Dendritic cell treated with granulocyte-macrophage colony-stimulating factor and Interleukin-4, amounts not matched to agents 40 ng/mL and 50 ng/mL, for 4 days (primary cell): ENCODE results near the gene WNT3A.

Experiments used
- H3K27ac Mint-ChIP-seq: one replicate; pipeline ENCODE4 v1.8.0; 2022; ENCODE audit warnings: mild to moderate bottlenecking, mixed read lengths
- H3K27me3 Mint-ChIP-seq: one replicate; pipeline ENCODE4 v1.8.0; 2022; ENCODE audit warnings: mild to moderate bottlenecking, mixed read lengths
- H3K36me3 Mint-ChIP-seq: one replicate; pipeline ENCODE4 v1.8.0; 2022; ENCODE audit warnings: low read depth, mixed read lengths
- H3K4me1 Mint-ChIP-seq: one replicate; pipeline ENCODE4 v1.8.0; 2022; ENCODE audit warnings: low read depth, mixed read lengths
- H3K4me3 Mint-ChIP-seq: one replicate; pipeline ENCODE4 v1.8.0; 2022; ENCODE audit warnings: mild to moderate bottlenecking, moderate library complexity, mixed read lengths
- H3K9me3 Mint-ChIP-seq: one replicate; pipeline ENCODE4 v1.8.0; 2022; ENCODE audit warnings: mixed read lengths
- intact Hi-C: fragments of 100-400 bp; cut with micrococcal nuclease; formaldehyde crosslinking; loops from one replicate; pipeline ENCODE4 v1.15.0; 2022

Gene WNT3A

DNA sequence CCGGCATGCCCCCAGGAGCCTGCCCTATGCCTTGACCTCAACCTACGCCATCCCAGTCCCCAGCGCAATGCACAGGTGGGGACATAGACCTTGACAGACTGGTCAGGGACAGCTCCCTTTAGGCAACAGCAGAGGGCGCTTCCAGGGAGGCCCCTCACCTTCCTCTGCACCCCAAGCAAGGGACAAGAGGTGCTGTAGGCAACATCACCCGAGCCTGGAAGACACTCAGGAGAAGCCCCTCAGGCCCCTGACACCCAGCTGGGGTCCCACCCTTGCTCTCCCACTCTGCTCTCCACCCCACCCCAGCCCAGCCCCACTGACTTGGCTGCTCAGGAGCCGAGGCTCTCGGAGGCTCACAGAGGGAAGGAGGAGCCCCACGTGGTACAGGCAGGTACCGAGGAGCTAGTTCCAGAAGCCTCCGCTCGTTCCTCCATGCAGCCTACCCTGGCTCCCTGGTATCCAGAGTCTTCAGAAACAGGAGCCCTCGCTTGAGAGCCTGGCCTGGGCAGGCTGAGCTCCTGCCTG lies 2.4 kb upstream of the WNT3A start:
- H3K4me1 Mint-ChIP-seq: peaks cover 6% of the 10 kb centered on the region
- H3K27me3 Mint-ChIP-seq: peaks cover 62% of the 10 kb centered on the region
- H3K9me3 Mint-ChIP-seq: no peaks in the 10 kb centered on the region
- intact Hi-C loops: no loop called here
- no peak overlapping the region for H3K27ac Mint-ChIP-seq
- no peaks in the 10 kb centered on the region for H3K36me3 Mint-ChIP-seq
- no peak overlapping the region for H3K4me3 Mint-ChIP-seq

DNA sequence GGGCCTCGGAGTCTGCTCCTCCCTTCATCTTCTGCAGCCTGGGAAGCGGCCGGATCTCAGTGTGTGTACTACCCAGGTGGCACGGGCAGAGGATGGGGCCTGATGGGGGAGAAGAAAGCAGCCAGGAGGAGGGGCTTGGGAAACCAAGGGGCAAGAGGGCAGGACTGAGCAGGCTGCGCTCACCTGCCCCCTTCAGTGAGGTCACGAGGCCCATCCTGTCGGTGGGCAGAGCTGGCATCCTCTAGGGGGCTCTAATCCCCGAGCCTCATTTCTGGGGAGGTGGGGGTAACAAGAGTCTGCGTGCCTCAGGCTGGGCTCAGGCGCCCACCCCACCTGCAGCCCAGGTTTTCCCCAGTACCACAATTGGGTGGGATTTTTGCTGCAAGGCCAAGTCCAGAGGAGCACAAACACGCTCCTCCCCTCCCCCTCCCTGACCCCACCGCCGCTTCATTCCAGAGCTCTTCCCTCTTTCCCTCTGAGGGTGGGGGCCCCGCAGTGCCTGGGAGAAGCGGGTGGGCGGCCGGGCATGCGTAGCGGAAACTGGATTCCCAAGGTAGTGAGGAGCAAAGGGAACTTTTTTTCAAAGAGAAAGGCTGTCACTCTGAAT lies 1.8 kb upstream of the WNT3A start:
- Mint-ChIP-seq H3K27ac (no peak overlapping the region), H3K27me3 (peaks cover 67% of the 10 kb centered on the region), H3K4me3 (no peak overlapping the region)

DNA sequence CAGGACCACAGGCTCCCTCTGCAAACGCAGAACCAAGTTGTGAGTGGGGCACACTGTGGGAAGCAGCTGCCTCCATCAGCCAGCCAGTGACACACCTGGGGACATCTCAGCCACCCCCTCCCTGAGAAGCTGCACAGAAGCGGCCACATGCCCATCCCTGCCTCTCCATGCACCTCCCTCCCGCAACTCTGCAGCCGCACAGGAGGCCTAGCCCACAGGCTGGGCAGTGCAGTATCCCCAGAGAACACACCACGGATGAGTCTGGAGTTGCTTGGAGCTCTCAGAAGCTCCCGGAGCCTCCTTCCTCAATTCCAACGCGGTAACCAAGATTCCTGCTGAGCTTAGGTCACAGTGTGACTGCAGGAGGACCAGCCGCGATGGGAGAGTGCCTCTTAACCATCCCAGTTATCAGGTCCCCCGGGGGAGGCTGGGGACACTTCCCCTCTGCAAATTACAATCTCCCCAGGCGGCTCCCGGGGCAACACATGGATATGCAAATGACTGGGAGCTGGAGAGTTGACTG lies 1.2 kb upstream of the WNT3A start:
- H3K27me3 Mint-ChIP-seq: peaks cover 72% of the 10 kb centered on the region
- H3K36me3 Mint-ChIP-seq: no peaks in the 10 kb centered on the region
- H3K27ac Mint-ChIP-seq: no peak overlapping the region
- intact Hi-C loops: no loop called here
- peaks cover 6% of the 10 kb centered on the region for H3K4me1 Mint-ChIP-seq
- H3K4me3 Mint-ChIP-seq: no peak overlapping the region
- H3K9me3 Mint-ChIP-seq: no peaks in the 10 kb centered on the region

More for the DNA sequence above, 1.8 kb upstream of the WNT3A start:
- Mint-ChIP-seq H3K36me3 (no peaks in the 10 kb centered on the region), H3K9me3 (no peaks in the 10 kb centered on the region), H3K4me1 (peaks cover 6% of the 10 kb centered on the region)
- intact Hi-C loops: no loop called here

DNA sequence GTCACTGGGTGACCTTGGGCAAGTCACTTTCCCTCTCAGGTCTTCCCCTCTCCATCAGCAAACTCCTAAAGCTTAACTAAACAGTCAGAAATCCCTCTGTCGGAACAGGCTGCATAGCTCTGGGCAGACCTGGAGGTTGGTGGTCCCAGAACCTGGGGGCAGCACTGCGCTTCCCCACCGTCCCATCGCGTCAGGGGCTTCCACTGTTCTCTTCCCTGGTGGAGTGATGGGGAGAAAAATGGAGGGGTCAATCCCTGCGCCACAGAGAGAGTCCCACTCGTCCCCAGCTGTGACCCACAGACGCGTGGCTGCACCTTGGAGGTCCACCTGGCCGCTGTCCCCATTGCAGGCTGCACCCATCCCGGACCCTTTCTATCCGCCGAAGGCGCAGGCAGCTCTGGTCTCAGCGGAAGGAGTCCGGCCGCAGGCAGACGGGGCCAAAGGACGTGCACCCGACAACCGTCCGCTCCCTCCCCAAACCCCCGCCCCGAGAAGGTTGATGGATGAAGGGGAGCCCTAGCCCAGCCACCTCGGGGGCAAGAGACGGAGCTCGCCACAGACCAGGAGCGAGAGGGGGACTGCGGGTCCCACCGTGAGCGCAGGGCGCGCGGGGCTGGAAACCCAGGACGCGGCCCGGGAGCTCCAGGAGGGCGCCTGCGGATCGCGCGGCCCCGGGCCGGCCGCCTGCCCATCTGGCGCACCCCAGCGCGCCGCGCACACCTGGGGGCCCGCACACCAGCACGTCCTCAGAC lies 588 bp upstream of the WNT3A start:
- intact Hi-C loops: no loop called here
- Mint-ChIP-seq H3K27me3 (peaks cover 74% of the 10 kb centered on the region), H3K27ac (no peak overlapping the region), H3K4me3 (no peak overlapping the region), H3K36me3 (no peaks in the 10 kb centered on the region), H3K4me1 (peaks cover 6% of the 10 kb centered on the region), H3K9me3 (no peaks in the 10 kb centered on the region)

DNA sequence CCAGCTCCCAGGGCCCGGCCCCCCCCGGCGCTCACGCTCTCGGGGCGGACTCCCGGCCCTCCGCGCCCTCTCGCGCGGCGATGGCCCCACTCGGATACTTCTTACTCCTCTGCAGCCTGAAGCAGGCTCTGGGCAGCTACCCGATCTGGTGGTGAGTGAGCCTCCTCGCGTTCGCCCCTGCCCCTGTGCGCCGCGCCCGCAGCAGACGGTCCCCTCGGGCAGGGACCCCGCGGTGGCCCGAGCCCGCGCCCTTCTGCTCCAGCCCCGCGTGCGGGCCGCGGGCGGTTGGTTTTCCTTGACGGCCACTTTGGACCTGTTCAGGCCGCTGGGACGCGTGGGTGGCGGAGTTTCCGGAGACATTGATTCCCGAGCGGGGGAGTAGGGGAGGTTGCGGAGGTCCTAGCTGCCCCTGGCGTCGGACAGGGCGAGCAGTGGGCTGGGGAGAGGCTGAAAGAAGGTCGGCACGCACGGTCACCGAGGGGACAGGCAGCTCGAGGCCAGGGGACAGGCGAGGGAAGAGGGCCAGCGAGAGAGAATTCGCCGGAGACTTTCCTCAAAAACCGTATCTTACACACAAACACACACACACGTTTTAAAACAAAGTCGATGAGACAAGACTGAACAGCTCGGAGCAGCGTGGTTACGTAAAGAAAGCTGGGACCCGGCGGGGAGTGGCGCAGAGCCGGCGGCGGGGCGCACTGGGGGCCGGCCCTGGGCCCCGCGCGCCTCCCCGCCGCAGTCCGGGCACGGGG lies 427 bp downstream of the WNT3A start:
- no peak overlapping the region for H3K4me3 Mint-ChIP-seq
- no peak overlapping the region for H3K27ac Mint-ChIP-seq
- no peaks in the 10 kb centered on the region for H3K9me3 Mint-ChIP-seq
- H3K4me1 Mint-ChIP-seq: peaks cover 6% of the 10 kb centered on the region
- intact Hi-C loops: no loop called here
- H3K27me3 Mint-ChIP-seq: peaks cover 69% of the 10 kb centered on the region
- no peaks in the 10 kb centered on the region for H3K36me3 Mint-ChIP-seq

DNA sequence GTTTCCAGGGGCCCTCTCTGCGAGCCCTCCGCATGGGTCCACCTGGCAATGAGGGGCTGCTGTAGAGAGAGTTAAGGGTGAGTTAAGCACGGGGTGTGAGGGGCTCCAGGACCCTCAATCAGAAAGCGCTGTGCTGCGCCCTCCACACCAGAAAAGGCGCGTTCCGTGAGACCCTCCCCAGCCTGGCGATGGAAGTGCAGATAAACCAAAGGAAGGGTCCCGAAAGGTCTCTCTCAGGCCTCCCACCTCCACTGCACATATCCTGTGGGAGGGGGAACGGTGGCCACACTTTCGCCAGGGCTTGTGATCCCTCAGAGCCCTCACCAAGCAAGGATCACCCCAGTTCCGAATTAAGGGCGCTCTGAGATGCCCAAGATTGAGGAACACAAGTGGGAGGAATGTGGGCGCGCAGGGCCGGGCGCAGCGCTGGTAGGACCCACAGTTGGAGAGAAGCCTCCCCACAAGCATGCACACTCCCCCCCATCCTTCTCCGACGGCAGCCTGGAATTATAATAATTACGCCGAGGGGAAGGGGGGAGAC lies 1.1 kb downstream of the WNT3A start:
- Mint-ChIP-seq H3K27ac (no peak overlapping the region), H3K4me3 (no peak overlapping the region), H3K27me3 (peaks cover 69% of the 10 kb centered on the region), H3K4me1 (peaks cover 6% of the 10 kb centered on the region), H3K36me3 (no peaks in the 10 kb centered on the region), H3K9me3 (no peaks in the 10 kb centered on the region)
- intact Hi-C loops: no loop called here

DNA sequence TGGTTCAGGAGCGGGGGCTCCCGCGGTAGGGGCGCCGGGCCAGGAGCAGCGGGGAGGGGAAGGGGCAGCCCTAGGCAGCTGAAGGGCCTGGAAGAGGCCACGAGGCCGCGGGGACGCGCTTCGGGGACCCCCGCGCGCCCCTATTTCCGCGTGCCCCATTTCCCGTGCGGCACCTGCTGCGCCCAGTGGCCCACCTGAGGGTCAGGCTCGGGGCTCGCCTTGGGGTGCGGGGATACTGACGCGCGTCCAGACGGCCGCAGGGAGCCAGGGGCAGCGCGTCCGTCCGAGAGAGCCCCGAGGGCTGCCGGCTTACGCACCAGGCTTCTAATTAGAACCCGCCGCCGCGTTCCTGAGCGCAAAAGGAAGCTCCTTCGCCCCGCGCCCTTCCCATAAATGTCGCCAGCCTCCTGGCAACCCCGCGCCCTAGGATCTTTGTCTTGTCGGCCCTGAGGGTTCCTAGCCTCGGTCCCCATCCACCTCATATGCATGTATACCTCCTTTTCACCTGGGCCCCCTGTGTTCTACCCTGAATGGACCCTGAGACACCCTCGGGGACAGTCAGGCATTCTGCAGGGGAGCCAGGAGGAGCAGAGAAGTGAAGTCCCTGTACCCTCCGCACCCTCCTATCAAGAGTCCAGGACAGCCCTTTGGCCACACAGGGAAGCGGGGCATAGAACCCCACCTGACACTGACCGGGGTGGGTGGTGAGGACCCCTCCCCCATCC lies 1.8 kb downstream of the WNT3A start:
- Mint-ChIP-seq H3K9me3 (no peaks in the 10 kb centered on the region), H3K36me3 (no peaks in the 10 kb centered on the region), H3K27ac (no peak overlapping the region), H3K4me3 (no peak overlapping the region), H3K4me1 (peaks cover 5% of the 10 kb centered on the region), H3K27me3 (peaks cover 69% of the 10 kb centered on the region)
- intact Hi-C loops: no loop called here

DNA sequence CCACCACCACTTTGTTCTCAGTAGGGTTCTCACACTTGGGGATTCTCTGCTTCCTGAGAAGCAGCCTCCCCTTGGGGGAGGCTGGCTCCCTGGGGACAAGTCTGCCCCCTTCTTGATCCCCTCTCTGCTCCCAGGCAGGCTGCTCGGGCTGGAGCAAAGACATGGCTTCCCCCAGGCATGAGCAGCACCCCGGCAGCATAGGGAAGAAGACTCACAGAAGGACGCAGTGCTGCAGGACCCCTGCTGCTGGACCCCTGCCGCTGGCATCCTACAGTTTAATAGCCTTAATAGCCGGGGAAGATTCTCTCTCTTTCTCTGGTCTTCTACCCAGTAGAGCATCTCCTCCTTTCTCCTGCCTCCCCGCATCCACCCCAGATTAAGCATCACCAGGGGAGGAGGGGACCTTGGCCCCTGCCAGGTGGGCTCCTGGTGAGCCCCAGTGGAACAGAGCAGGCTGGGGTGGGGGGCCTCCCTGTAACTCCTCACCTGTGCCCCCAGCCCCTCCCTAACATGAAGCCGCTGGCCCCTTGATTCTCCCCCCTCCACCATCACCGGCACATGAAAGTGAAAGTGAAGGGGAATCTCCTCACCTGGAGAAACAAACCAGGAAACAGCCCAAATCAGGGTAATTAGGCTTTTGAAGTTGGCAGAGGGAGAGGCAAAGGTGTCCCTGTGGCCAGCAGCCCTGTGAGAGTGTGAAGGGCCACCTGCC lies 2.5 kb downstream of the WNT3A start:
- Mint-ChIP-seq H3K9me3 (no peaks in the 10 kb centered on the region), H3K27me3 (peaks cover 66% of the 10 kb centered on the region)

DNA sequence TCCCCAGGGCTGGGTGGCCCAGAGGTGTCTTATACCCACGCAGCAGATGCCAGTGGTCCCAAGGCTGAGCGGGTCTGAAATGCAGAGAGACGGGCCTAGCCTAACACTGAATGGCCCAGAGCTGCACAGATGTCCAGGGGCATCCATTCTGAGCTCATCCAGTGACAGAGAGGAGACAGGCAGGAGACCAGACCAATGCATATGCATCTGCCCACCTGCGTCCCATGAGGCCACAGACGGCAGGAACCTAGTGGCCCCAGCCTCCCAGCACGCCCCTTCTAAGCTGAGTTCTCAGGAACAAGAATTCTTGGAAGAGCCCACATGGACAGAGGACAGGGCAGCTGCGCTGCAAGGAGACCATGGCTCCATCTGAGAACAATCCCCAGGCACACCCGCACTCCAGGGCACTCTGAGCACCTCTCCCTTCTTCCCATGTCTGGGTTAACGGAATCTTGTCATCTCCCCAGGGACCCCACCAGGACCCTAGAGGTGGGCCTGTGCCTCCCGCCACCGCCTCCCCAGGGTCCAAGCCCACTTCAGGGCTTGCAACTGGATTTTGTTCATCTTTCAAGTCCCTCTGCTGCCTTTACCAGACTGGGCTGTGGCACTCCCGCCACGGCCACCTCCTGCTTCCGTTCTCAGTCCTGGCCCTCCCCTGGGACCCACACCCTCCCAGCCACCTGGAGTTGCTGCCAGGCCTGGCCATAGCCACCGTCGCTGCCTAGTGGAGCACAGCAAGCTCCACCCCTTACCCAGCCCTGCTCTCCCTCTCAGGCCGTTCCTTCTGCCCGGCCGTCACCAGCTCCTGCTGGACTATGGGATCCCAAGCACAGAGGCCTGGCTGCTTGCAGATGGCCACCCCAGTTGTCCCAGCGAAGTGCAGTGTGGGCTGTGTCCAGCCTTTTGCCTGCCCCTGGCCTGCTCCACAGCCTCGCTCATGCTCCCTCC lies 3.3 kb downstream of the WNT3A start:
- Mint-ChIP-seq H3K9me3 (no peaks in the 10 kb centered on the region), H3K4me3 (no peak overlapping the region)
- intact Hi-C loops: no loop called here

More for the DNA sequence above, 2.5 kb downstream of the WNT3A start:
- intact Hi-C loops: no loop called here
- Mint-ChIP-seq H3K4me1 (no peaks in the 10 kb centered on the region), H3K27ac (no peak overlapping the region), H3K36me3 (no peaks in the 10 kb centered on the region), H3K4me3 (no peak overlapping the region)

DNA sequence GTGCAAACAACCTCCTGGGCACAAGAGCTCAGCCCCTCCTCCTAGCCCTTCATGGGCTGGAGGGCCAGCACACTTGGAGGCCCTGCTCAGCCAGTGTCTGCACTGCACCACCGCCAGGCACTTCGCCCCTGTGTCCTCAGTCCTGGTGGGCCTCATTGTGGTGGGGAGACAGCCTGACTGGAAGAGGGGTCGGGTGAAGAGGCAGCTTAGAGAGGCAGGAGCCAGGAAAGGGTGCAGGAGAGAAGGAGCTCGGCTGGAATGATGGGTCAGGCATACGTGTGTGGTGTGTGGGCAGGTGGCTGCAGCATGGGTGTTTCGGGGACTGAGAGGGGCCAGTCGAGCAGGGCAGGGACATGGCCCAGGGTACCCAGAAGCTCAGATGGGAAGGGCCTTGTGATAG lies 4.1 kb downstream of the WNT3A start:
- H3K4me1 Mint-ChIP-seq: no peaks in the 10 kb centered on the region
- H3K36me3 Mint-ChIP-seq: no peaks in the 10 kb centered on the region
- no peak overlapping the region for H3K4me3 Mint-ChIP-seq
- peaks cover 49% of the 10 kb centered on the region for H3K27me3 Mint-ChIP-seq
- no peak overlapping the region for H3K27ac Mint-ChIP-seq
- no peaks in the 10 kb centered on the region for H3K9me3 Mint-ChIP-seq
- intact Hi-C loops: no loop called here

More for the DNA sequence above, 3.3 kb downstream of the WNT3A start:
- peaks cover 57% of the 10 kb centered on the region for H3K27me3 Mint-ChIP-seq
- no peak overlapping the region for H3K27ac Mint-ChIP-seq
- no peaks in the 10 kb centered on the region for H3K36me3 Mint-ChIP-seq
- H3K4me1 Mint-ChIP-seq: no peaks in the 10 kb centered on the region

DNA sequence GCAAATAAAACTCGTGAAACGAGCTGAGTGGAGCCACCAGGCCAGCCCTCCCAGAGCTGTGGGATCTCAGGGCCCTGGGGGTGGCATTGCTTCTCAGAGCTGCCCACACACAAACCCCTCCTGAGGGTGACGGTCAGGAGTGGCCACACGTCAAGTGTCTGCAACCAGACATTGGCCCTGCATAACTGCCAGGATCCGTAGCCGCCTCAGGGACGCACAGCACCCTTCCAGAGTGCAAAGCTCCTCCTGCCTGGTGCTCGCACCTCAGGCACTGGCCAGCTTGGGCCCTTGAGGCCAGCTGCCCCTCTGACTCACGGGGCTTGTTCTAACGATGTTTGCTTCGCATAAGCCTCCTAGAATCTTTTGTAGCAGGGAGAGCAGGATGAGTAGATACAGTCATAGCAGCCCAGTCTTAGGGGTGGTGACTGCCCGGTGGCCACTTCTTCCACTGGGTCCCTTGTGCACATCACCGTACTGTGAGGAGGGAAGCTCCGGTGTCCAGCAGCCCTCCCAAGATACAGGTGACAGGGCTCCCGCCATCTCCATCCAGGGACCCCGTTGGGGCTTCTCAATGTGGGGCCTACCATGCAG lies 5.0 kb downstream of the WNT3A start:
- Mint-ChIP-seq H3K27ac (no peak overlapping the region), H3K4me3 (no peak overlapping the region), H3K27me3 (peaks cover 44% of the 10 kb centered on the region), H3K36me3 (no peaks in the 10 kb centered on the region), H3K9me3 (no peaks in the 10 kb centered on the region), H3K4me1 (no peaks in the 10 kb centered on the region)
- intact Hi-C loops: no loop called here

DNA sequence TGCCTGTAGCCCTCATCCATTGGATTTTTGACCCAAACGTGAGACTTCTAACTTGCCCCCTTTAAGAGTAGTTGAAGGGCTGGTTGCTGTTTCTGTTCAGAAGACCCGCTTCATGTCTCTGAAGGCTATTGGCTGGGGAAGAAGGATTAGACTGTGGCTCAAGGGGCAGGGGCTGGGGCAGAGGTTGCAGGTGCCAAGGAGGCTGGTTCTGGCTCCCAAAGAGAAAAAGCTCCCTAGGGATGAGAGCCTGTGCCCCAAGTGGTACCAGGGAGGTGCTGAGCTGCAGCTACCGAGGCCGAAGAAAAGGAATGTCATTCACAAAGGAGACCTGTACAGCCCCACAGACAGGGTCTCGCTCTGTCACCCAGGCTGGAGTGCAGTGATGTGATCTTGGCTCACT lies 5.8 kb downstream of the WNT3A start:
- Mint-ChIP-seq H3K36me3 (no peaks in the 10 kb centered on the region), H3K4me1 (no peaks in the 10 kb centered on the region), H3K27me3 (peaks cover 39% of the 10 kb centered on the region), H3K9me3 (no peaks in the 10 kb centered on the region), H3K27ac (no peak overlapping the region), H3K4me3 (no peak overlapping the region)
- intact Hi-C loops: no loop called here
